Measurements from ENCODE around the gene FMO1. TPM values are rescaled to one million over a fixed set of nuclear protein-coding genes. Genes with fewer than 3 reads are reported as not detected.
"Not testable (repeated sequence)": the region's sequence is repeated elsewhere in the genome, so short reads cannot be mapped to it uniquely, and the experiment has no call there.

FMO1 gene
- polyA plus RNA-seq, 4 donors: 0.54 to 236 TPM; not detected in 2

DNA sequence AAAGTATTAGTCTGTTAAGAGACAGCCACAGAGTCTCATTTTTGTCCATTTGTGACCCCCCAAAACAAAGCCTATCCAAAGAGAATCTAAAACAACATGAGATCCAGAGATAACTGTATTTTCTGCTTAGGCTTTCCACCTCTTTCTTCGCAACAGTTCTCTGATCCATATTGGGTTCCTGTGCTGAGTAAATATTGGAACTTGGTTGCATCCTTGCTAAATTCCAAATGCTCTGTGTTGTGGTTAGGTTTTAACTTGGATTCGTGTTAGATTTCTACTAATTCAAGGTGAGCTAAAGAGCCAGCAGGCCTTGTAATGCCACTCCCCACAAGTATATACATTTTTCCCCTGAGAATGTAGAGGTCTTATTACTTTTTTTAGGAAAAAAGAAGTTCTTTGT lies 29.2 kb downstream of the FMO1 start:
- Histone ChIP-seq H3K27ac (ENCODE audit: low read depth in 1 of 3, low read length in 2 of 3) (no peak overlapping the region), H3K4me1 (ENCODE audit: control insufficient read depth in 3 of 3, insufficient read depth in 2 of 3, low read depth in 1 of 3, low read length in 2 of 3) (no peaks in the 10 kb centered on the region), H3K4me3 (ENCODE audit: low read depth in 1 of 3, low read length in 3 of 3) (no peak overlapping the region), H3K9me3 (ENCODE audit: control insufficient read depth in 2 of 2, insufficient read depth in 1 of 2, low read depth in 1 of 2, low read length in 1 of 2) (no peaks in the 10 kb centered on the region), H3K36me3 (ENCODE audit: control insufficient read depth in 3 of 3, insufficient read depth in 2 of 3, low read depth in 1 of 3, low read length in 3 of 3) (peaks cover 0 to 6% (median 0%) of the 10 kb centered on the region in 3 donors), H3K27me3 (ENCODE audit: control insufficient read depth in 3 of 3, insufficient read depth in 3 of 3, low read length in 3 of 3) (peaks cover 0 to 1% (median 0%) of the 10 kb centered on the region in 3 donors)
- no peak for DNase-seq
- 81 to 82% (median 81%) methylated on average over 2 of the region's 2 CpGs for WGBS, 3 donors
- FAIRE-seq: no peak

DNA sequence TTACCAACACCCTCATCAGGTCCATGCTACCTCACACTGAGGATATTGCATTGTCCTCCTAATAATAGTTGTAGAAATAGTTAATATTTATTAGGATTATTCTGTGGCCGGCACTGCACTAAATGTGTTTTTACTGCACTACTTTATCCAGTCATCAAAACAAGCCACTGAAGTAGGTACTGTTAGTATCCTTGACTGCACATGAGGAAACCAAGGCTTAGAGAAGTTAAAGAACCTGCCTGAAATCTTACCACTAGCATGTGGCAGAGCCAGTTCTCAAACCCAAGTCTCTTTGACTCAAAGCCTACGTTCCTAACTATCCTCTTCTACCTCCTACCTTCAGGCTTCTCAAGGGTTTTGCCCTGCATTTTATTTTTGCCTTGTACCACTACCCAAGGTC lies 30.9 kb downstream of the FMO1 start:
- Histone ChIP-seq H3K27ac (ENCODE audit: low read depth in 1 of 3, low read length in 2 of 3) (no peak overlapping the region), H3K27me3 (ENCODE audit: control insufficient read depth in 3 of 3, insufficient read depth in 3 of 3, low read length in 3 of 3) (peaks cover 0 to 1% (median 0%) of the 10 kb centered on the region in 3 donors), H3K4me1 (ENCODE audit: control insufficient read depth in 3 of 3, insufficient read depth in 2 of 3, low read depth in 1 of 3, low read length in 2 of 3) (no peaks in the 10 kb centered on the region), H3K36me3 (ENCODE audit: control insufficient read depth in 3 of 3, insufficient read depth in 2 of 3, low read depth in 1 of 3, low read length in 3 of 3) (peaks cover 0 to 6% (median 0%) of the 10 kb centered on the region in 3 donors), H3K4me3 (ENCODE audit: low read depth in 1 of 3, low read length in 3 of 3) (no peak overlapping the region), H3K9me3 (ENCODE audit: control insufficient read depth in 2 of 2, insufficient read depth in 1 of 2, low read depth in 1 of 2, low read length in 1 of 2) (no peaks in the 10 kb centered on the region)
- DNase-seq (no peak), FAIRE-seq (no peak)
- 80 to 90% (median 80%) methylated on average over 2 of the region's 2 CpGs for WGBS, 3 donors

DNA sequence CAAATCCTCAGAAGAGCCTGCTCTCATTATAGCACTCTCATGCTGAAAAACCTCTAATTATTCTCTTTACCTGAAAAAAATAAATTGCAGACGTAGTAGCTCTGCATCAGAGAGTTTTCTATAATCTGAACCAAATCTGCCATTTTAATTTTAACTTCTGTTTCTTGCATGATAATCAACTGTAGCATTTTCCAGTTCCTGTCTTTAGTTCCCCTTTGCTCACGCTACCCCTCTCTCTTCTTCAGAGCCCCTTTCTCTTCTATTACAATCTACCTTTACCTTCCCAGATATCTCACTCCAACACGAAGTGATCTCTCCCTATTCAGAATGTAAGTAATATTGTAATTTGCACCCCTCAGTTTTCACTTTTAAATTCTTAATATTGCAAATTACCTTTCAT lies 31.4 kb downstream of the FMO1 start:
- FAIRE-seq (no peak), DNase-seq (no peak)
- Histone ChIP-seq H3K27me3 (ENCODE audit: control insufficient read depth in 3 of 3, insufficient read depth in 3 of 3, low read length in 3 of 3) (peaks cover 0 to 1% (median 0%) of the 10 kb centered on the region in 3 donors), H3K4me3 (ENCODE audit: low read depth in 1 of 3, low read length in 3 of 3) (no peak overlapping the region), H3K4me1 (ENCODE audit: control insufficient read depth in 3 of 3, insufficient read depth in 2 of 3, low read depth in 1 of 3, low read length in 2 of 3) (no peaks in the 10 kb centered on the region), H3K9me3 (ENCODE audit: control insufficient read depth in 2 of 2, insufficient read depth in 1 of 2, low read depth in 1 of 2, low read length in 1 of 2) (no peaks in the 10 kb centered on the region), H3K27ac (ENCODE audit: low read depth in 1 of 3, low read length in 2 of 3) (no peak overlapping the region), H3K36me3 (ENCODE audit: control insufficient read depth in 3 of 3, insufficient read depth in 2 of 3, low read depth in 1 of 3, low read length in 3 of 3) (peaks cover 0 to 6% (median 0%) of the 10 kb centered on the region in 3 donors)
- 69 to 83% (median 72%) methylated on average over 3 of the region's 3 CpGs for WGBS, 3 donors

DNA sequence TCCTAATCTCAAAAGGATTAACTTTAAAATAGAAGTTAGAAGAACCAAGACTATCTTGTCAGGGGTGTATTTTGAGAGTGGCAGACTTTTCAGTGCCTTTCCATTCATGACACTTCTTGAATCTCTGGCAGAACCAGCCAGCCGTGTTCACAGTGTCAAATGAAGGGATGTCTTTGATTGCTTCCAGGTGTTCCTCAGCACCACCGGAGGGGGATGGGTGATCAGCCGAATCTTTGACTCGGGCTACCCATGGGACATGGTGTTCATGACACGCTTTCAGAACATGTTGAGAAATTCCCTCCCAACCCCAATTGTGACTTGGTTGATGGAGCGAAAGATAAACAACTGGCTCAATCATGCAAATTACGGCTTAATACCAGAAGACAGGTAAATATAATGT lies 32.3 kb downstream of the FMO1 start:
- H3K9me3 ChIP-seq (ENCODE audit: control insufficient read depth in 2 of 2, insufficient read depth in 1 of 2, low read depth in 1 of 2, low read length in 1 of 2): no peaks in the 10 kb centered on the region
- no peak overlapping the region for H3K27ac ChIP-seq (ENCODE audit: low read depth in 1 of 3, low read length in 2 of 3)
- no peak overlapping the region for H3K4me3 ChIP-seq (ENCODE audit: low read depth in 1 of 3, low read length in 3 of 3)
- DNase-seq (no peak), FAIRE-seq (no peak)
- 84 to 92% (median 87%) methylated on average over 7 of the region's 7 CpGs for WGBS, 3 donors
- peaks cover 0 to 1% (median 0%) of the 10 kb centered on the region in 3 donors for H3K27me3 ChIP-seq (ENCODE audit: control insufficient read depth in 3 of 3, insufficient read depth in 3 of 3, low read length in 3 of 3)
- H3K4me1 ChIP-seq (ENCODE audit: control insufficient read depth in 3 of 3, insufficient read depth in 2 of 3, low read depth in 1 of 3, low read length in 2 of 3): peaks cover 0 to 1% (median 0%) of the 10 kb centered on the region in 3 donors
- peaks cover 0 to 6% (median 0%) of the 10 kb centered on the region in 3 donors for H3K36me3 ChIP-seq (ENCODE audit: control insufficient read depth in 3 of 3, insufficient read depth in 2 of 3, low read depth in 1 of 3, low read length in 3 of 3)

DNA sequence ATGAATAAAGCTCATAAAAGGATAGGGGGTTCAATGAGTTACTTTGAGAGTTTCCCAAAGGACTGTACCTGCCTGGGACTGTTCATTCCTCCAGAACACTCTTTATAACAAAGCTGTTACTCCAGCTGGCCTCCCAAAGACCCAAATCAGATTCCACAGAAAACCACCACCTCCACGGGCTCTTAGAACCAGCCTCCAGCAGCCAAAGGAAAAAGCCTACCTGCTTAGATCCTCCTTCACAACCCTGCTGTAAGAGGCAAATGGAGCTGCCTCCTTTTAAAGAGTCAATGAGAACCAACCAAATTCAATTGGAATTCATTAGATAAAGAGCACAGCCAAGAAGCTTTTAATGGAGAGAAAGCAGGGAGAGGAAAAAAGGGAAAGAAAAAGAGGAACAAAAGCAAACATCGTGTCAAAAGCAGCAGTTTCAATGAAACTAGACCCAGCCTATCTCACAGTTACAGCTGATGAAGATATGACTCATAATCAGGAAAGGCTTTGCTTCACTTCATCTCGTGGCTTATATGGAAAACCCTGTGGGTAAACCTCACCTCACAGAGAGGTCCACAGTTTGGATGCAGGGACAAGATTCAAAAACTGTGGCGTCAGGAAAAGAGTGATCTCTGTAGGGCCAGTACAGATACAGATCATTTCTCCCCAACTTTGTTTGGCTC lies 37.9 kb downstream of the FMO1 start:
- 40 to 45% (median 41%) methylated on average over 4 of the region's 4 CpGs for WGBS, 3 donors
- DNase-seq (peak in 1 of 2 donors; percentile 68), FAIRE-seq (no peak)
- peak overlapping the region in 1 of 3 donors; percentile 87 for H3K27ac ChIP-seq (ENCODE audit: low read depth in 1 of 3, low read length in 2 of 3)
- H3K4me1 ChIP-seq (ENCODE audit: control insufficient read depth in 3 of 3, insufficient read depth in 2 of 3, low read depth in 1 of 3, low read length in 2 of 3): peaks cover 0 to 47% (median 0%) of the 10 kb centered on the region in 3 donors
- no peaks in the 10 kb centered on the region for H3K36me3 ChIP-seq (ENCODE audit: control insufficient read depth in 3 of 3, insufficient read depth in 2 of 3, low read depth in 1 of 3, low read length in 3 of 3)
- H3K27me3 ChIP-seq (ENCODE audit: control insufficient read depth in 3 of 3, insufficient read depth in 3 of 3, low read length in 3 of 3): no peaks in the 10 kb centered on the region
- no peak overlapping the region for H3K4me3 ChIP-seq (ENCODE audit: low read depth in 1 of 3, low read length in 3 of 3)
- H3K9me3 ChIP-seq (ENCODE audit: control insufficient read depth in 2 of 2, insufficient read depth in 1 of 2, low read depth in 1 of 2, low read length in 1 of 2): no peaks in the 10 kb centered on the region

DNA sequence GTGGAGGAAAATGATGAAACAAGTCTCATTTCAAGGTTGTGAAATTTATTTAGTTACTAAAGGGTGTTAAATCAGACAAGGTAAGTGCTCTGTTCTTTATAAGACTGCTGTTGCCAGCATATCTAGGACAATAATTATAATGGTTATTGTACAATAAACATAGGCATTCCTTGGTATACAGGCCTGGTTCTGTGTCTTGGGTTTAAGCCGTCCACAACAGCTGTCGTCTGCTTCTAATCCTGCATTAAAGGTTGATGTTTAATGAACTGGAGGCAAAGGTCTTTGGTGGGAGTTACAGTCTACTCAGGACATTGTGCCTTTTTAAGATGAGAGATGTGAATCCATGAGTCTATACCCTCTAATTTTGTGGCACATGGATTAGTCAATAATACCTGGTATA lies 42.3 kb downstream of the FMO1 start:
- H3K4me3 ChIP-seq (ENCODE audit: low read depth in 1 of 3, low read length in 3 of 3): no peak overlapping the region
- peaks cover 0 to 3% (median 0%) of the 10 kb centered on the region in 3 donors for H3K27me3 ChIP-seq (ENCODE audit: control insufficient read depth in 3 of 3, insufficient read depth in 3 of 3, low read length in 3 of 3)
- no peaks in the 10 kb centered on the region for H3K9me3 ChIP-seq (ENCODE audit: control insufficient read depth in 2 of 2, insufficient read depth in 1 of 2, low read depth in 1 of 2, low read length in 1 of 2)
- peak overlapping the region in 1 of 3 donors; percentile 80 for H3K27ac ChIP-seq (ENCODE audit: low read depth in 1 of 3, low read length in 2 of 3)
- H3K4me1 ChIP-seq (ENCODE audit: control insufficient read depth in 3 of 3, insufficient read depth in 2 of 3, low read depth in 1 of 3, low read length in 2 of 3): peaks cover 0 to 61% (median 0%) of the 10 kb centered on the region in 3 donors
- WGBS, 3 donors: 21 to 53% (median 42%) methylated on average over 2 of the region's 2 CpGs
- H3K36me3 ChIP-seq (ENCODE audit: control insufficient read depth in 3 of 3, insufficient read depth in 2 of 3, low read depth in 1 of 3, low read length in 3 of 3): no peaks in the 10 kb centered on the region
- DNase-seq: peak; percentile 11 to 71
- no peak for FAIRE-seq

DNA sequence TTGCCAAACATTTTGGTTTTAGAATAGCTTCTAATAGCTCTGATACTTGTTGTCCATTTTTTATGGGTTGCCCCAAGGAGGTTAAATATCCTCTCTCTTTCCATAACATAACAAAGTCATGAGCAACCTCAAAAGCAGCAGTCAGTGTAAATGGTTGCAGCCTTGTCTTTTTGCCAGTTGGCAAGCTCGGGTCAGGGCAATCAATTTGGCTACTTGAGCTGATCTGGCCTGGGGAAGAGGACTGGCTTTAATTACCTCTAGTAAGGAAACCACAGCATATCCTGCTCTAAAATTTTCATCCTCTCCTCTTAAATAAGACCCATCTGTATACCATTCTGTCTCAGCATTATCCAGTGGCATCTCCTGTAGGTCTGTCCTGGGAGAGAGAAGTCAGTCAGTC lies 44.5 kb downstream of the FMO1 start:
- FAIRE-seq (no peak), DNase-seq (no peak)
- no peak overlapping the region for H3K4me3 ChIP-seq (ENCODE audit: low read depth in 1 of 3, low read length in 3 of 3)
- 36 to 57% (median 52%) methylated on average over 1 of the region's 1 CpG for WGBS, 3 donors
- peaks cover 0 to 42% (median 0%) of the 10 kb centered on the region in 3 donors for H3K4me1 ChIP-seq (ENCODE audit: control insufficient read depth in 3 of 3, insufficient read depth in 2 of 3, low read depth in 1 of 3, low read length in 2 of 3)
- no peak overlapping the region for H3K27ac ChIP-seq (ENCODE audit: low read depth in 1 of 3, low read length in 2 of 3)
- H3K9me3 ChIP-seq (ENCODE audit: control insufficient read depth in 2 of 2, insufficient read depth in 1 of 2, low read depth in 1 of 2, low read length in 1 of 2): peaks cover 0 to 12% of the 10 kb centered on the region in 2 donors
- peaks cover 0 to 3% (median 0%) of the 10 kb centered on the region in 3 donors for H3K27me3 ChIP-seq (ENCODE audit: control insufficient read depth in 3 of 3, insufficient read depth in 3 of 3, low read length in 3 of 3)
- H3K36me3 ChIP-seq (ENCODE audit: control insufficient read depth in 3 of 3, insufficient read depth in 2 of 3, low read depth in 1 of 3, low read length in 3 of 3): no peaks in the 10 kb centered on the region

DNA sequence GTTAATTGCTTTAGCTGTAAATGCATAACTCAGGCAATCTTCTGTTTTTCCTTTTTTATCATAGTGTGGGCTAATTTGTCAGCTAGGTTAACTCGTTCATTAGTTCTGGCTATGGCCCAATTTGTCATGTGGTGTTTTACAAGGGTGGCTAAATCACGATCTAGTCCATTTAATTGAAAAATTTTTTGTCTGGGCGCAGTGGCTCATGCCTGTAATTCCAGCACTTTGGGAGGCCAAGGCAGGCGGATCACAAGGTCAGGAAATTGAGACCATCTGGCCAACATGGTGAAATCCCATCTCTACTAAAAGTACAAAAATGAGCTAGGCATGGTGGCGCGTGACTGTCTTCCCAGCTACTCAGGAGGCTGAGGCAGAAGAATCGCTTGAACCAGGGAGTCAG lies 47.1 kb downstream of the FMO1 start:
- WGBS, 3 donors: 69 to 73% (median 72%) methylated on average over 7 of the region's 7 CpGs
- DNase-seq: peak in 1 of 2 donors; percentile 65
- FAIRE-seq; H3K27me3 ChIP-seq (ENCODE audit: control insufficient read depth in 3 of 3, insufficient read depth in 3 of 3, low read length in 3 of 3); H3K4me3 ChIP-seq (ENCODE audit: low read depth in 1 of 3, low read length in 3 of 3); H3K36me3 ChIP-seq (ENCODE audit: control insufficient read depth in 3 of 3, insufficient read depth in 2 of 3, low read depth in 1 of 3, low read length in 3 of 3): not testable (repeated sequence)
- Histone ChIP-seq H3K27ac (ENCODE audit: low read depth in 1 of 3, low read length in 2 of 3) (peak overlapping the region in 1 of 3 donors; percentile 62), H3K9me3 (ENCODE audit: control insufficient read depth in 2 of 2, insufficient read depth in 1 of 2, low read depth in 1 of 2, low read length in 1 of 2) (peaks cover 1 to 33% of the 10 kb centered on the region in 2 donors), H3K4me1 (ENCODE audit: control insufficient read depth in 3 of 3, insufficient read depth in 2 of 3, low read depth in 1 of 3, low read length in 2 of 3) (peaks cover 0 to 24% (median 0%) of the 10 kb centered on the region in 3 donors)

Measured in small intestine (tissue), 7 donors.